HepG2 (cell line): ENCODE results near the gene THOC6. TPM values are rescaled to one million over a fixed set of nuclear protein-coding genes. Genes with fewer than 3 reads are reported as not detected.

ENCODE experiments used
- ARNTL ChIP-seq: sonication (generic); formaldehyde crosslinking; IDR thresholded peaks from 2 replicates; pipeline ENCODE4 v1.4.0; 2020; ENCODE audit warnings: mild to moderate bottlenecking, missing genetic modification reagents
- EHMT2 ChIP-seq: fragments of 200-600 bp; sonication (generic); IDR thresholded peaks from 2 replicates; pipeline ENCODE4 v1.7.0; 2017; ENCODE audit warnings: antibody characterized with exemption, low read depth, low read length, borderline replicate concordance
- JUNB ChIP-seq: sonication (generic); formaldehyde crosslinking; IDR thresholded peaks from 2 replicates; pipeline ENCODE4 v1.8.0; 2022; ENCODE audit warnings: missing genetic modification reagents, mild to moderate bottlenecking, borderline replicate concordance
- NFKBIZ ChIP-seq: IDR thresholded peaks from 2 replicates; pipeline ENCODE4 v1.6.1; 2018; ENCODE audit warnings: missing genetic modification reagents, missing compliant biosample characterization
- NPAS2 ChIP-seq: sonication (generic); formaldehyde crosslinking; IDR thresholded peaks from 2 replicates; pipeline ENCODE4 v1.8.0; 2022; ENCODE audit warnings: mild to moderate bottlenecking, missing genetic modification reagents, borderline replicate concordance
- POGZ ChIP-seq: sonication (generic); formaldehyde crosslinking; IDR thresholded peaks from 2 replicates; pipeline ENCODE4 v1.4.0; 2020; ENCODE audit warnings: mild to moderate bottlenecking, missing genetic modification reagents
- SOX13 ChIP-seq, 3 experiments: fragments of 450-650 bp in 1 of 3; sonication (generic) in 1 of 3; formaldehyde crosslinking in 1 of 3; IDR thresholded peaks in 2 of 3; conservative IDR thresholded peaks in 1 of 3; 2 replicates each; pipeline versions ENCODE4 v1.5.0 to v1.6.1; 2016 to 2020; ENCODE audit warnings: antibody characterized with exemption in 1 of 3, mild to moderate bottlenecking in 1 of 3, missing compliant biosample characterization in 1 of 3, missing genetic modification reagents in 1 of 3, moderate library complexity in 1 of 3
- TCF7L2 ChIP-seq: IDR thresholded peaks from 2 replicates; pipeline ENCODE4 v1.6.1; 2011; ENCODE audit warnings: mild to moderate bottlenecking, low read depth, low read length, moderate library complexity
- ZFP90 ChIP-seq: sonication (generic); formaldehyde crosslinking; IDR thresholded peaks from 2 replicates; pipeline ENCODE4 v1.8.0; 2022; ENCODE audit warnings: missing genetic modification reagents, mild to moderate bottlenecking, inconsistent platforms, borderline replicate concordance
- ZNF17 ChIP-seq: sonication (generic); formaldehyde crosslinking; IDR thresholded peaks from 2 replicates; pipeline ENCODE4 v1.5.0; 2020; ENCODE audit warnings: mild to moderate bottlenecking, missing genetic modification reagents
- ZNF274 ChIP-seq: sonication (generic); formaldehyde crosslinking; IDR thresholded peaks from 2 replicates; pipeline ENCODE4 v1.5.1; 2020; ENCODE audit warnings: mild to moderate bottlenecking, missing genetic modification reagents
- ZNF367 ChIP-seq: sonication (generic); formaldehyde crosslinking; IDR thresholded peaks from 2 replicates; pipeline ENCODE4 v1.4.0; 2020; ENCODE audit warnings: missing genetic modification reagents, borderline replicate concordance
- ZNF44 ChIP-seq: sonication (generic); formaldehyde crosslinking; IDR thresholded peaks from 2 replicates; pipeline ENCODE4 v1.5.1; 2020; ENCODE audit warnings: mild to moderate bottlenecking, missing genetic modification reagents
- polyA plus RNA-seq, 8 experiments: library from polyadenylated mRNA; depleted of rRNA in 3 of 8; stranded (reverse) in 7 of 8; unstranded in 1 of 8; fragments of >200 nt; fragmentation: Illumina TruSeq in 4 of 8; extraction: Trizol in 4 of 8; gene quantifications; 2 replicates each; pipeline versions ENCODE4 v1.2.1 to v1.2.3, GENCODE V29; 2011 to 2016; ENCODE audit warnings: low read depth in 4 of 8, missing spikeins in 1 of 8, mixed read lengths in 1 of 8; ENCODE audit not compliant: insufficient read depth in 1 of 8
- total RNA-seq, 5 experiments: library from RNA; depleted of rRNA; stranded (reverse); fragments of >200 nt; fragmentation: Illumina TruSeq; extraction: Trizol; gene quantifications; 2 replicates each; pipeline ENCODE4 v1.2.3, GENCODE V29; 2016; ENCODE audit warnings: low read depth in 1 of 5
- TF ChIP-seq, protein P1 (sequence below): sonication (generic); formaldehyde crosslinking; IDR thresholded peaks from 2 replicates; pipeline ENCODE4 v1.4.0; 2020; ENCODE audit warnings: missing genetic modification reagents, mild to moderate bottlenecking, borderline replicate concordance
- TF ChIP-seq, protein P2 (sequence below): IDR thresholded peaks from 2 replicates; pipeline ENCODE4 v1.6.1; 2016; ENCODE audit warnings: mild to moderate bottlenecking, missing biosample characterization, missing genetic modification reagents
- TF ChIP-seq, protein P3 (sequence below): sonication (generic); formaldehyde crosslinking; IDR thresholded peaks from 2 replicates; pipeline ENCODE4 v1.5.0; 2020; ENCODE audit warnings: mild to moderate bottlenecking, missing genetic modification reagents
- TF ChIP-seq, protein P4 (sequence below): sonication (generic); formaldehyde crosslinking; IDR thresholded peaks from 2 replicates; pipeline ENCODE4 v1.4.0; 2020; ENCODE audit warnings: mild to moderate bottlenecking, missing genetic modification reagents

The THOC6 gene
- total and polyA plus RNA-seq, 2 of the 13 experiments (the other 11 are each of a cell fraction or from before 2014, with no cell fraction given), result 32.1 to 37.0 TPM

DNA sequence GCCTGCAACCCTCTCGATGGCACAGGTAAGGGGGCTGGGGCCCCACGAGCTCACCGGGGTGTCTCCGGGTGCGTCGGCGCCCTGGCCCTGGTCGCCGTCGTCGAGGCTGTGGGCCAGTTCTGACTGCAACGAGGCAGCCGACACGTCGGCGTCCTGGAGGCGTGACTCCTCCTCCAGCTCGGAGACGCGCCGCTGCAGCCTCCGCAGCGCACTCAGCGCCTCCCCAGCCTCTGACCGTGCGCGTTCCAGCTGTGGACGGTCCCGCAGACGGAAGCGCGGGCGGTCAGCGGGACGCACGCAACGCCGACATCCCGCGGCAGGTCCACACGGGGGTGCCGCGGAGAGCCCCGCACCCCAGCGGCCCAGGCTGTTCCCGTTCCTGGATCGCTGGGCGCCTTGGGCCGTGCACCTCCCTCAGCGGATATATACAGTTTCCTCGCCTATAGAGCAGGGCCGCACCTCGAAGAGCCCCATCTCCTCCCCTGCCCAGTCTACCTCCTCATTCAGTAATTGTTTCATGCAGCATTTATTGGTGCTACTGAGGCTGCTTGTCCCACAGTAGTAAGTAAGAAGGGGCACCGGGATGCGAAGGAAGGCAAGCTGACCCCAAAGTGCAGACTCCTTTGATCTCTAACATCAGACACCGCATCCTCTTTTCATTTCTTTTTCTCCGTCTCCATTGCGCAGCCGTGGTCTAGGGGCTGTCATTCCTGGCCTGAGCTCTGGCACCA lies 5.8 kb downstream of the THOC6 start (continued):
- TF ChIP-seq, protein P1, sequence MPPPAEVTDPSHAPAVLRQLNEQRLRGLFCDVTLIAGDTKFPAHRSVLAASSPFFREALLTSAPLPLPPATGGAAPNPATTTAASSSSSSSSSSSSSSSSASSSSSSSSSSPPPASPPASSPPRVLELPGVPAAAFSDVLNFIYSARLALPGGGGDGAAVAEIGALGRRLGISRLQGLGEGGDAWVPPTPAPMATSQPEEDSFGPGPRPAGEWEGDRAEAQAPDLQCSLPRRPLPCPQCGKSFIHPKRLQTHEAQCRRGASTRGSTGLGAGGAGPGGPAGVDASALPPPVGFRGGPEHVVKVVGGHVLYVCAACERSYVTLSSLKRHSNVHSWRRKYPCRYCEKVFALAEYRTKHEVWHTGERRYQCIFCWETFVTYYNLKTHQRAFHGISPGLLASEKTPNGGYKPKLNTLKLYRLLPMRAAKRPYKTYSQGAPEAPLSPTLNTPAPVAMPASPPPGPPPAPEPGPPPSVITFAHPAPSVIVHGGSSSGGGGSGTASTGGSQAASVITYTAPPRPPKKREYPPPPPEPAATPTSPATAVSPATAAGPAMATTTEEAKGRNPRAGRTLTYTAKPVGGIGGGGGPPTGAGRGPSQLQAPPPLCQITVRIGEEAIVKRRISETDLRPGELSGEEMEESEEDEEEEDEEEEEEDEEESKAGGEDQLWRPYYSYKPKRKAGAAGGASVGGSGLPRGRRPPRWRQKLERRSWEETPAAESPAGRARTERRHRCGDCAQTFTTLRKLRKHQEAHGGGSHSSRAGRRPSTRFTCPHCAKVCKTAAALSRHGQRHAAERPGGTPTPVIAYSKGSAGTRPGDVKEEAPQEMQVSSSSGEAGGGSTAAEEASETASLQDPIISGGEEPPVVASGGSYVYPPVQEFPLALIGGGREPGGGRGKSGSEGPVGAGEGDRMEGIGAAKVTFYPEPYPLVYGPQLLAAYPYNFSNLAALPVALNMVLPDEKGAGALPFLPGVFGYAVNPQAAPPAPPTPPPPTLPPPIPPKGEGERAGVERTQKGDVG (CRISPR knock-in tag), result no peak
- TF ChIP-seq, protein P2, sequence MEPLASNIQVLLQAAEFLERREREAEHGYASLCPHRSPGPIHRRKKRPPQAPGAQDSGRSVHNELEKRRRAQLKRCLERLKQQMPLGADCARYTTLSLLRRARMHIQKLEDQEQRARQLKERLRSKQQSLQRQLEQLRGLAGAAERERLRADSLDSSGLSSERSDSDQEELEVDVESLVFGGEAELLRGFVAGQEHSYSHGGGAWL, result 0 out of 2 replicates have a peak, but pooled peaks have one; percentile 15
- TF ChIP-seq SOX13 (IDR thresholded peaks at IDR 0.05), result no peak
- no peak for TF ChIP-seq SOX13 (CRISPR knock-in tag; conservative IDR thresholded peaks at IDR 0.05 in 1 of 2, IDR thresholded peaks at IDR 0.05 in 1 of 2)
- no peak for TF ChIP-seq ZNF274 (CRISPR knock-in tag)
- TF ChIP-seq POGZ (CRISPR knock-in tag), result no peak
- no peak for TF ChIP-seq ARNTL
- TF ChIP-seq EHMT2, result no peak
- TF ChIP-seq, protein P3, sequence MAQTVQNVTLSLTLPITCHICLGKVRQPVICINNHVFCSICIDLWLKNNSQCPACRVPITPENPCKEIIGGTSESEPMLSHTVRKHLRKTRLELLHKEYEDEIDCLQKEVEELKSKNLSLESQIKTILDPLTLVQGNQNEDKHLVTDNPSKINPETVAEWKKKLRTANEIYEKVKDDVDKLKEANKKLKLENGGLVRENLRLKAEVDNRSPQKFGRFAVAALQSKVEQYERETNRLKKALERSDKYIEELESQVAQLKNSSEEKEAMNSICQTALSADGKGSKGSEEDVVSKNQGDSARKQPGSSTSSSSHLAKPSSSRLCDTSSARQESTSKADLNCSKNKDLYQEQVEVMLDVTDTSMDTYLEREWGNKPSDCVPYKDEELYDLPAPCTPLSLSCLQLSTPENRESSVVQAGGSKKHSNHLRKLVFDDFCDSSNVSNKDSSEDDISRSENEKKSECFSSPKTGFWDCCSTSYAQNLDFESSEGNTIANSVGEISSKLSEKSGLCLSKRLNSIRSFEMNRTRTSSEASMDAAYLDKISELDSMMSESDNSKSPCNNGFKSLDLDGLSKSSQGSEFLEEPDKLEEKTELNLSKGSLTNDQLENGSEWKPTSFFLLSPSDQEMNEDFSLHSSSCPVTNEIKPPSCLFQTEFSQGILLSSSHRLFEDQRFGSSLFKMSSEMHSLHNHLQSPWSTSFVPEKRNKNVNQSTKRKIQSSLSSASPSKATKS, result no peak
- TF ChIP-seq, protein P4, sequence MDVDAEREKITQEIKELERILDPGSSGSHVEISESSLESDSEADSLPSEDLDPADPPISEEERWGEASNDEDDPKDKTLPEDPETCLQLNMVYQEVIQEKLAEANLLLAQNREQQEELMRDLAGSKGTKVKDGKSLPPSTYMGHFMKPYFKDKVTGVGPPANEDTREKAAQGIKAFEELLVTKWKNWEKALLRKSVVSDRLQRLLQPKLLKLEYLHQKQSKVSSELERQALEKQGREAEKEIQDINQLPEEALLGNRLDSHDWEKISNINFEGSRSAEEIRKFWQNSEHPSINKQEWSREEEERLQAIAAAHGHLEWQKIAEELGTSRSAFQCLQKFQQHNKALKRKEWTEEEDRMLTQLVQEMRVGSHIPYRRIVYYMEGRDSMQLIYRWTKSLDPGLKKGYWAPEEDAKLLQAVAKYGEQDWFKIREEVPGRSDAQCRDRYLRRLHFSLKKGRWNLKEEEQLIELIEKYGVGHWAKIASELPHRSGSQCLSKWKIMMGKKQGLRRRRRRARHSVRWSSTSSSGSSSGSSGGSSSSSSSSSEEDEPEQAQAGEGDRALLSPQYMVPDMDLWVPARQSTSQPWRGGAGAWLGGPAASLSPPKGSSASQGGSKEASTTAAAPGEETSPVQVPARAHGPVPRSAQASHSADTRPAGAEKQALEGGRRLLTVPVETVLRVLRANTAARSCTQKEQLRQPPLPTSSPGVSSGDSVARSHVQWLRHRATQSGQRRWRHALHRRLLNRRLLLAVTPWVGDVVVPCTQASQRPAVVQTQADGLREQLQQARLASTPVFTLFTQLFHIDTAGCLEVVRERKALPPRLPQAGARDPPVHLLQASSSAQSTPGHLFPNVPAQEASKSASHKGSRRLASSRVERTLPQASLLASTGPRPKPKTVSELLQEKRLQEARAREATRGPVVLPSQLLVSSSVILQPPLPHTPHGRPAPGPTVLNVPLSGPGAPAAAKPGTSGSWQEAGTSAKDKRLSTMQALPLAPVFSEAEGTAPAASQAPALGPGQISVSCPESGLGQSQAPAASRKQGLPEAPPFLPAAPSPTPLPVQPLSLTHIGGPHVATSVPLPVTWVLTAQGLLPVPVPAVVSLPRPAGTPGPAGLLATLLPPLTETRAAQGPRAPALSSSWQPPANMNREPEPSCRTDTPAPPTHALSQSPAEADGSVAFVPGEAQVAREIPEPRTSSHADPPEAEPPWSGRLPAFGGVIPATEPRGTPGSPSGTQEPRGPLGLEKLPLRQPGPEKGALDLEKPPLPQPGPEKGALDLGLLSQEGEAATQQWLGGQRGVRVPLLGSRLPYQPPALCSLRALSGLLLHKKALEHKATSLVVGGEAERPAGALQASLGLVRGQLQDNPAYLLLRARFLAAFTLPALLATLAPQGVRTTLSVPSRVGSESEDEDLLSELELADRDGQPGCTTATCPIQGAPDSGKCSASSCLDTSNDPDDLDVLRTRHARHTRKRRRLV (CRISPR knock-in tag), result no peak
- no peak for TF ChIP-seq ZFP90 (CRISPR knock-in tag)
- TF ChIP-seq ZNF367 (CRISPR knock-in tag), result no peak
- TF ChIP-seq JUNB (CRISPR knock-in tag), result no peak
- no peak for TF ChIP-seq NPAS2 (CRISPR knock-in tag)
- no peak for TF ChIP-seq ZNF17
- no peak for TF ChIP-seq NFKBIZ (CRISPR knock-in tag)
- TF ChIP-seq ZNF44 (CRISPR knock-in tag), result no peak
- no peak for TF ChIP-seq TCF7L2
